T-helper 1 cell (primary cell): ENCODE data around the gene STK32B.

Source experiments
- DNase-seq, 5 donors: peaks; one replicate each; pipeline ENCODE4 v3.0.0-alpha.2; 2012 to 2020

The STK32B gene

GRCh38 chr4:5370286-5370685 is 319.0 kb downstream of the STK32B start:
- DNase-seq, result no peak

GRCh38 chr4:5371415-5372190 is 320.3 kb downstream of the STK32B start:
- no peak for DNase-seq

- DNase-seq, result no peak
These were observed 320.9 kb downstream of the STK32B start for GRCh38 chr4:5372198-5372597.

- no peak for DNase-seq
These were observed 322.0 kb downstream of the STK32B start for GRCh38 chr4:5373327-5373726.

- DNase-seq, result no peak
These were observed 323.3 kb downstream of the STK32B start for GRCh38 chr4:5374592-5374991.

- DNase-seq, result no peak
These were observed 323.7 kb downstream of the STK32B start for GRCh38 chr4:5374994-5375393.

GRCh38 chr4:5376015-5376414 is 324.7 kb downstream of the STK32B start:
- DNase-seq, result no peak

- DNase-seq, result no peak
These were observed 326.7 kb downstream of the STK32B start for GRCh38 chr4:5378002-5378401.

- no peak for DNase-seq
These were observed 328.6 kb downstream of the STK32B start for GRCh38 chr4:5379895-5380294.

- DNase-seq, result no peak
These were observed 330.7 kb downstream of the STK32B start for GRCh38 chr4:5381961-5382441.

GRCh38 chr4:5383191-5383980 is 332.1 kb downstream of the STK32B start:
- DNase-seq, result no peak

GRCh38 chr4:5385741-5386311 is 334.5 kb downstream of the STK32B start:
- no peak for DNase-seq

GRCh38 chr4:5386921-5387320 is 335.6 kb downstream of the STK32B start:
- no peak for DNase-seq

GRCh38 chr4:5387457-5387856 is 336.2 kb downstream of the STK32B start:
- no peak for DNase-seq

GRCh38 chr4:5389756-5390310 is 338.6 kb downstream of the STK32B start:
- DNase-seq, result no peak

GRCh38 chr4:5391492-5391891 is 340.2 kb downstream of the STK32B start:
- no peak for DNase-seq

GRCh38 chr4:5393911-5394513 is 342.7 kb downstream of the STK32B start:
- DNase-seq, result no peak

- DNase-seq, result no peak
These were observed 344.5 kb downstream of the STK32B start for GRCh38 chr4:5395781-5396180.

- DNase-seq, result no peak
These were observed 346.8 kb downstream of the STK32B start for GRCh38 chr4:5398056-5398455.

GRCh38 chr4:5399124-5399523 is 347.8 kb downstream of the STK32B start:
- DNase-seq, result no peak

GRCh38 chr4:5399790-5400421 is 348.6 kb downstream of the STK32B start:
- DNase-seq, result no peak

GRCh38 chr4:5403746-5404497 is 352.6 kb downstream of the STK32B start:
- DNase-seq, result no peak
